ENCODE results near the gene ERCC6.

The ERCC6 gene

GRCh38 chr10:49549640-49550346 is 10.9 kb upstream of the ERCC6 start:
- no peak for DNase-seq (ENCODE audit: low read depth in 3 of 3)

GRCh38 chr10:49543604-49544003 is 4.7 kb upstream of the ERCC6 start:
- DNase-seq (ENCODE audit: low read depth in 3 of 3): no peak

GRCh38 chr10:49542353-49542752 is 3.4 kb upstream of the ERCC6 start:
- DNase-seq (ENCODE audit: low read depth in 3 of 3): no peak

GRCh38 chr10:49541762-49542161 is 2.8 kb upstream of the ERCC6 start:
- no peak for DNase-seq (ENCODE audit: low read depth in 3 of 3)

- no peak for DNase-seq (ENCODE audit: low read depth in 3 of 3)
Measured at GRCh38 chr10:49540056-49540797, 1.3 kb upstream of the ERCC6 start.

- peak in 1 of 3 experiments; percentile 11 for DNase-seq (ENCODE audit: low read depth in 3 of 3)
Measured at GRCh38 chr10:49539320-49539885, 482 bp upstream of the ERCC6 start.

- no peak for DNase-seq (ENCODE audit: low read depth in 3 of 3)
Measured at GRCh38 chr10:49534670-49535381, 4.1 kb downstream of the ERCC6 start.

GRCh38 chr10:49532461-49532860 is 6.5 kb downstream of the ERCC6 start:
- no peak for DNase-seq (ENCODE audit: low read depth in 3 of 3)

- no peak for DNase-seq (ENCODE audit: low read depth in 3 of 3)
Measured at GRCh38 chr10:49528977-49529506, 9.9 kb downstream of the ERCC6 start.

- DNase-seq (ENCODE audit: low read depth in 3 of 3): no peak
Measured at GRCh38 chr10:49527850-49528249, 11.1 kb downstream of the ERCC6 start.

GRCh38 chr10:49527061-49527460 is 11.9 kb downstream of the ERCC6 start:
- no peak for DNase-seq (ENCODE audit: low read depth in 3 of 3)

GRCh38 chr10:49526619-49527018 is 12.3 kb downstream of the ERCC6 start:
- no peak for DNase-seq (ENCODE audit: low read depth in 3 of 3)

GRCh38 chr10:49524496-49524895 is 14.4 kb downstream of the ERCC6 start:
- DNase-seq (ENCODE audit: low read depth in 3 of 3): no peak

- no peak for DNase-seq (ENCODE audit: low read depth in 3 of 3)
Measured at GRCh38 chr10:49523301-49523700, 15.6 kb downstream of the ERCC6 start.

GRCh38 chr10:49521062-49521461 is 17.9 kb downstream of the ERCC6 start:
- DNase-seq (ENCODE audit: low read depth in 3 of 3): no peak

- DNase-seq (ENCODE audit: low read depth in 3 of 3): no peak
Measured at GRCh38 chr10:49520122-49520775, 18.7 kb downstream of the ERCC6 start.

- no peak for DNase-seq (ENCODE audit: low read depth in 3 of 3)
Measured at GRCh38 chr10:49519717-49520116, 19.2 kb downstream of the ERCC6 start.

- no peak for DNase-seq (ENCODE audit: low read depth in 3 of 3)
Measured at GRCh38 chr10:49518982-49519578, 19.8 kb downstream of the ERCC6 start.

- no peak for DNase-seq (ENCODE audit: low read depth in 3 of 3)
Measured at GRCh38 chr10:49518566-49518965, 20.4 kb downstream of the ERCC6 start.

GRCh38 chr10:49516216-49516970 is 22.5 kb downstream of the ERCC6 start:
- DNase-seq (ENCODE audit: low read depth in 3 of 3): no peak

Data from stimulated activated CD4-positive, alpha-beta T cell treated with anti-CD3 and anti-CD28 coated beads, TNF-alpha, amount 100 ng/mL, for 24 hours (primary cell).